GM19438 (cell line): Measurements from ENCODE around the gene TLK1.
"Not testable (repeated sequence)": the region's sequence is repeated elsewhere in the genome, so short reads cannot be mapped to it uniquely, and the experiment has no call there.

Experiments used
- ATAC-seq: cut with Tn5 transposase; IDR thresholded peaks from one replicate; pipeline ENCODE4 v1.9.1; 2021; ENCODE audit warnings: low read depth; ENCODE audit not compliant: unreplicated experiment

The TLK1 gene

DNA sequence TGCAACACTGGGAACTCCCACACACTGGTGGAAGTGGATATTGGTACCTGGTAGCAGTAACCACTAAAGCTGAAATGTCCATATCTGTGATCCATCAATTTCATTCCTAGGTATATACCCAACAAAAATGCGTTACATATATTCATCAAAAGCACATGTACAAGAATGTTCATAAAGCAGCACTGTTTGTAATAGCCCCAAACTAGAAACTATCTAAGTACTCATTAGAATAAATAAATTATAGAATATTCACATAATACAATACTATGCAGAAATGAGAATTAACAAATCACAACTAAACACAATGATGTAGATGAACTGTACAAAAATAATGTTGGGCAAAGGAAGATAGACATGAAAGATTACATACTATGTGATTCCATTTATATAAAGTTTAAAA lies 11.1 kb upstream of the TLK1 start:
- ATAC-seq: no peak

DNA sequence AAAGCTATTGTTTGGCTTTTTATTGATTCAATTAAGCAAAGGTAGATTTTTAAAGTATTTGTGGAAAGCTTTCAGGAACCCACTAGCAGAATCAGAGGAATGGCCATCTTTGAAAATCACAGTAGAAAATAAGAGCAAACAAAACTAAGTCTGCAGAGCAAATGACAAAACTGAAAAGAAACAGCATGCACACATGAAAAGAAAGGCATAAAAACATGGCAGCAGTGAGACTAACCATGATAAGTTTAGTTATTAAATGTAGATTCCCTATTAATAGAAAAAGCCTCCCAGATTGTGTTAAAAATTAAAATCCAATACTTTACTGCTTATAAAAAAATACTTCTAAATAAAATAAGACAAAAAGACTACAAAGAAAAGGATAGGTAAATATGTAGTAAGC lies 9.1 kb upstream of the TLK1 start:
- ATAC-seq: no peak

DNA sequence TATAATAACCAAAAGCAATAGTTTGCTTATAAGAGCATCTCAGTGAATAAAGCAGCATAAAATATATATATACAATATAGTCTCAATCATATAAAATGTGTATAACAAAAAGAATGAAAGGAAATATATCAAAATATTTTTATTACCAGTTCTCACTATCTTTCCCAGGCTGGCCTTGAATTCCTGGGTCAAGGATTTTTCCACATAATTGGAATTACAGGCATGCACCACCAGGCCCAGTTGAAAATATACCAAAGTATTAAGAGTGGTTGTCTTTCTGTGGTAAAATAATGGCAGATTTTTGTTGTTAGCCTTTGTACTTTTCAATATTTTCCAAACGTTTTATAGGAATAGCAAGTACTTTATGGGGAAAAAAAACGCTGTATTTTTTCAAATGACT lies 8.6 kb upstream of the TLK1 start:
- no peak for ATAC-seq

DNA sequence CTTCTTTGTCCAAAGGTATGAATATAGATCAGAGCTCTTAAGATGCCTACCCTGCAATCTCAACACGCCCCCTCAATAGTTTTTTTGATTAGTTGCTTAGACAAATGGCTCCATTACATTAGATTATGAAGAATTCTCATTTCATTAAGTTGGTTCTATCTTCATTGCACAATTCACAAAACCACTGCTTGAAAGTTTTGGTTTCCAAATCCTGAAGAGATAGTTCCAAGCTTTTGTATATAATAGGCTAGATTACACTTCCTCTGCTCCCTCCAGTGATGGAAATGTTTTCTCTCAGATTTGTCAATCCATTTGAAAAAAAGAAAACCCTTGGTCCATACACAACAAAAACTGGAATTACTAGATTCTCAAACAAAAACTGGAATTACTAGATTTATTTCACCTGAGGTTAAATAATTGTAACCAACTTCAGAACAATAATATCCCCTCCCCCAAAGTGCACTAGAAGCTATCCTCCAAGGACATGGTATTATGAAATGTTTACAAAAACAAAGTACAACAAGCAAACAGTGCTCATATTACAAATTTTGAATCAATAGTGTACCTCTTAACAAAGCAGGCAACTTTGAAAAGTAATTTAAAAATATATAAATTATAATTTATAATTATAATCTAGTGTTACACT lies 6.8 kb upstream of the TLK1 start:
- no peak for ATAC-seq

DNA sequence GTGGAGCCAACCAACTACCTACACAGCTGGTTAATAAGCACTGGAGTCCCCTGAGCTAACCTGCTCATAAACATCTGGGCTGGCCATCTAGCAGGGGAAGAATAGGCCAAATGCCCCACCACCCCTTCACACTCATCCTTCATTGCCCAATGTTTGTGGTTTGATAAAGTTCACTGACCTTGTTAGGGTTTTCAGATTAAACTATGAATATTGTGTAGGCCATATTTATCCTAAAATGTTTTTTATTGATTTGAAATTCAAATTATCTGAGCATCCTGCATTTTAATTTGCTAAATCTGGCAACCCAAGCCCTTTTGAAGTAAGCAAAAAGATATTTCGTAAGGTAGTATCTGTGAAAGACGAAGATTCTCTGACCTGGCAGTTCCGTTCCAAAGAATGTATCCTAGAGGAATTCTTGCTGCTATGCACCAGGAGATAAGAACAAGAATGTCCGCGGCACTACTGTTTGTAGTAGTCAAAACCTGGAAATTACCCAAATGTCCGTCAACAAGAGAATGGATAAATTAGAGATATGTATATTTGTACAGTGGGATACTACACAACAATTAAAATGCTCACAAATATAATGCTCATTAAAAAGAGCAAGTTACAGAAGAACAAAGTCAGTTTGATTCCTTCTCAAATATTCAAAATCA lies 5.8 kb upstream of the TLK1 start:
- ATAC-seq: no peak

DNA sequence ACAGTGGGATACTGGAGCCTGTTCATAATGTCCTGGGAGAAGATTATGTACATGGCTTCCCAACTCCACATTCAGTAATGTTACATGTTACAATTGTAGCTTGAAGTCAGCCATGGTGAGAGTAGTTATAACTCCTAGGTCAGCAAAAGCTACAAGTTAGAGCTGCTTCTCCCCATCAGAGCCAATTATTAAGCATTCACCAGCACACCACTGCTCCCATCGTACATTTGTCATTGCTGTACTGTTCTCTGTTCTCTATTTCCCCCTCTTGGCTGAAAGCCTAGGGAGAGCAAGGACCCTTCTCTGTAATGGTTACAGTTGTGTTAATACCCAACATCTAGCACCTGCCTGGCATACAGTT lies 5.3 kb upstream of the TLK1 start:
- no peak for ATAC-seq

DNA sequence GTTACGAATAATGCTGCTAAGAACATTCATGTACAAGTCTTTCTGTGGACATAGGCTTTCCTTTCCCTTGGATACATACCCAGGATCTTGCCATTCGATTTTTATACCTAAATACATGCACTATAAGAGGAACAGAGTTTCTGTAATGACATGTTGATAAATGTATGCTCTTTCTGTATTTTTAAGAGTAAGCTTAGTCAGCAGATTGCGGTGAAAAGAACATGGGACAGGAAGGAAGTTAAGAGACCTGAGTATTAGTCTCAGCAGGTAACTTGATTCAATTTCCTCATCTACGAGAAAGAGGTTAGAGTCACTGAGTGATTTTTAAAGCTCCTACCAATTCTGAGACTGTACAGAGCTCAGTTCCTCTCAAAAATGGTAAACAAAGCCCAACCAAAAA lies 2.6 kb upstream of the TLK1 start:
- no peak for ATAC-seq

DNA sequence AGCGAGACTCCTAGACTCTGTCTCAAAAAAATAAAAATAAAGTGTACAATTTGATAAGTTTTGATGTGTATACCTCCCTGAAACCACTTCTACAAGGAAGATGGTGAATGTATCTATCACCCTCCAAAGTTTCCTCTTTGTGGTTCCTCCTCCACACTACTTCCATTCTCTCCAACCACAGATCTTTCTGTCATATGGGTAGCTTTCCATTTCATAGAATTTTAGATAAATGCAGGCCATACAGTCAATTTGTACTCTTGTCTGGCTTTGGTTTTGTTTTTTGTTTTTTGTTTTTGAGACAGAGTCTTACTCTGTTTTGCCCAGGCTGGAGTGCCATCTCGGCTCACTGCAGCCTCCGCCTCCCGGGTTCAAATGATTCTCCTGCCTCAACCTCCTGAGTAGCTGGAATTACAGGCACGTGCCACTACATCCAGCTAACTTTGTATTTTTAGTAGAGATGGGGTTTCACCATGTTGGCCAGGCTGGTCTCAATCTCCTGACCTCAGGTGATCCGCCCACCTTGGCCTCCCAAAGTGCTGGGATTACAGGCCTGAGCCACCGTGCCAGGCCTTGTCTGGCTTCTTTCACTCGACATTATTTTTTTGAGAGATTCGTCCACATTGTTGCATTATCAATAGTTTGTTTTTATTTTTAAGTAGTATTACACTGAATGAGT lies 2.0 kb upstream of the TLK1 start:
- not testable (repeated sequence) for ATAC-seq

DNA sequence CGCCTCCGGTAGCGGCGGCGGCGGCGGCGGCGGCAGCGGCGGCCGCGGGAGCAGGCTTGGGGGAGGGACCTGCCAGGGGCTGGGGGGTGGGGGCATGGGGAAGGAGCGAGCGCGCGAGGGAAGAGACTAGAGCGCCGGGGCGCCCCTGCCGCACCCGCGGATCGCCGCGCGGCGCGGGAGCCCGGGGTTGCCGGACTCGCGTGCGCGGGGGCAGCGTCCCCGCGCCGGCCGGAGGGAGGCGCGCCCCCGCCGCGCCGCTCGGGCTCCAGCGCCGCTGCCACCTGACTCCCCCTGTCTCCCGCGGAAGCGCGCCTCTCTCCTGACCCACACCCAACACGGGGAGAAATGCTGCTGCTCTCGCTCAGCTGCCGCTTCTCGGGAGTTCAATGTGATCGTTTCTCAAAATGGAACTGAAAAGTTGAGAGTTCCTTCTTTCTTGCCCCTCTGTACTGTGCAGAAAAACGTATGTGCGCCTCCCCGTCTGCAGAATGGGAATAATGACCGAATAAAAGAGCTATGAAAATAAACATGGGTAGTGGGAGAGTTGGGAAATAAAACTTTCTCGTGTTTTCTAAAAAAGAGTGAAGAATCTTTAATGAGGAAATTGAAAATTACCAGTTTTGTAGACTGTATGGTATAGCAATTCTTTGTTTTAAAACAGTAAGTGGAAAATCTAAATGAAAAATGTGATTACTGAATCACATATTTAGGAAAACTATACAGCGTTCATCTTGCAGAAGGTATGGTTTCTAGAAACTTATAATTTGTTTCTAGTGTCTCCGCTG lies 455 bp upstream of the TLK1 start:
- ATAC-seq: peak; percentile 51

DNA sequence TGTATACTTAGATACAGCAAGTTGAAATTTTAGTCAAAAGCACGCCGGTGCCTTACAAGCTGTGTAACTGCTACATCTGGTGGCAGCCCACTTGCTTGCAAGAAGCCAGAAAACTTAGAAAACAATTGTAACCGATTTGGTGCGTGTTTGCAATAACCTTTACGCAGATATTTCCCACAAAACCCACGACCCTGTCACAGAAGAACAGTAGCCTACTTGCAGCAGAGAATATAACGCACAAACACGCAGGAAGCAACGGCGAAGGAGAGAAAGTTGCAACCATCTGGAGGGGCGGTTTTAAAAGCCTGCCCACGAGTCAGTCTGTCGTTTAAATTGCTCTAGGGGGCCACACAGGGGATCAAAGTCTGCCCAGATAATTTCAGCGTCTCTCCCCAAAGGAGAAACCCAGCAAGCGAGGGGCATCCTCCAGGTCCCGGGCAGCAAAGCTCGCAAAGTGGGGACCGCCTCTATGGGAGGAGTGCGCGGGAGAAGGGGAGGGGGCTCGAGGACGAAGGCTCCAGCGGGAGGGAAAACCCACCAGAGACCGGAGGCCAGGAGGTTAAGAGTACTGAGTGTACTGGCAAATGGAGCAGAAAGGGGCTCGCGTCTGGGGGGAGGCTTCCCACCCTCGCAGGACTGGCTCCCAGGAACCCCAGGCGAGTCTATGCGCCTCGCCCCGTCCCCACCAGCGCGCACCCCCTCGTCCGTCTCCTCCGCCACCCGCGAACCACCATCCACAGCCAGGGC lies 1.1 kb downstream of the TLK1 start:
- ATAC-seq: peak; percentile 6

DNA sequence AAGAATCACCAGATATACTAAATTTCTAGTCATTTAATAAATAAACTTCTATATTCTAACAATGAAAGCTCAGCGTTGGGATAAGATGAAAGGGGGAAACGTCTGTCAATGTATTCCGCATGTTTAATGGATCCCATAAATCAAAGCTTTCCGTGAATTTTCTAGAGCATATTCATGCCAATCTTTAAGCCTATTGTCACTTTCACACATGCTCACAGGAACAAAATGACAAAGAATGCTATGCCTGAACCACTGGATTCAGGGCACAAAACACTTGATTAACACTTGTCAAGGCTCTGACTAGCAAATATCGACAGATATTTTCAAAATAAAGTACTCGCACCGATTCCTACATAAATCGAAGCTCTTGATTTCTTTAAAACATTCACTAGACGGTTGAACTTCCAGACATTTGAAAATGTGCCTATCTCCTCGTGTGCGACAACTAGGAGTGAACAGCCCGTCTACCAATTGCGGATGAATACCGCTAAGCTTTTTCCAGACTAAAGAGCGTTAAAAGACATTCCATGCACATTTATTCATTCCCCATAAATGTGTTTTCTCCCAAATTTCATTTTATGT lies 1.8 kb downstream of the TLK1 start:
- ATAC-seq: no peak

DNA sequence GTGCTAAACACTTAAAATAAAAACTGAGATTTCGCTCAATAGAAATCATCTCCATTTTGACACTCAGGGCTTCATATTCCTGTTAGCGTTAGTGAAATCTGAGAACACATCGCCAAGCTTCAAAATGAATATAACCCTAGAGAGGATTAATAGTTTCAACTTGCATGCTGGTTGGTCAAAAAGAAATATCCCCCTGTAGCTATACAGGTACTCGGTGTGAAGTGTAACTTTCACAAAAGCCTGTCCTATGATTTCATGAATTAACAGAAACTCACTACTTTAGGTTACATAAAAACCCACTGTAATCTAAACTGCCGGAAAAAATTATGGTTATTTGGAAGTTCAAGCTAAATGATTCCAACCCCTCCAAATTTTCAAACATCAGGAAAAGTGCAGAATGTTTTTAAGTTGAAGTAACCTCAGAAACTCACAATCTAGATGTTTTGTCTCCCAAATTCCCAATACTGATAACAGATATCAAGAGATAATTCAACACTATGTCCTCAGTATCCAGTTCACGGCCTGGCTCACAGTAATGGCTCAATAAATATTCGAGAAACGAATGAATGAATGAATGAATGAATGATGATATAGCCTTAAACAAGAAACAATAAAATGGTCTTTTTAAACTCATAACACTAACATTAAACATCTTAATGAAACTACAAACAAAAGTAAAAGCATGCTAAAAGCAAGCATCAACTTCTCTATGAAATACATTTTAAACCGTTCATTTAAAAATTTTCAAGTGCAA lies 2.5 kb downstream of the TLK1 start:
- ATAC-seq: no peak

DNA sequence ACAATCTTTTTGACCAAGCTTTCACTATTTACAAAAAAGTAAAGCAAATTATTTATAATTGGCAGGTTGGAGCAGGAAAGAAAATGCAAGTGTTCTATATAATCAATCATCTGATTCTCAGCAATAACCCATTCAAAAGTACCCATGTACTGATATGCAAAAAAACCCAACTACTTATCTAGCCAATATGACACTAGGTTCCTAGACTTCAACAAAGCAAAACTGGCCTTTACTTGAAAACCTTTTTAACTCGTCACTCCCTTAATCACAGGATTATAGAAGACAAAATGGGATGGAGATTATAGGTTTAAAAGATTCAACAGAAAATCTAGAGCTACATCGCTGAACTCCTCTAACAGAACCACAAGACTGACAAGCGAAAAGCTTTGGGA lies 3.6 kb downstream of the TLK1 start:
- no peak for ATAC-seq

DNA sequence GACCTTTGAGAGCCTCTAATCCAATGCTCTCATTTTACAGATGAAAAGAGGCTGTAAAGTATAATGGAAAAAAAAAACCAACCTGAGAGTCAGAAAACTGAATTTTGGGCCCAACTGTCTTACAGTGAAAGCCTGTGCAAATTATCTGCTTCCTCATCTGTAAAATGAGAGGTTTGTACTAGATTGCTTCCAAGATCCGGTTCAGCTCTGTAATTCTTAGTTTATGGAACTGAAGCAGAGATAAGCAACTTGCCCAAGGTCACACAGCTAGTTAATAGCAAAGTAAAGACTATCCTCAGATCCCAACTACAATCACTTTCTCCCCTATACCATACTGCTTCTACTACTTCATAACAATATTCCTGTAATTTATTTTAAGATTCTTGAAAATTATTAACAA lies 6.3 kb downstream of the TLK1 start:
- no peak for ATAC-seq

DNA sequence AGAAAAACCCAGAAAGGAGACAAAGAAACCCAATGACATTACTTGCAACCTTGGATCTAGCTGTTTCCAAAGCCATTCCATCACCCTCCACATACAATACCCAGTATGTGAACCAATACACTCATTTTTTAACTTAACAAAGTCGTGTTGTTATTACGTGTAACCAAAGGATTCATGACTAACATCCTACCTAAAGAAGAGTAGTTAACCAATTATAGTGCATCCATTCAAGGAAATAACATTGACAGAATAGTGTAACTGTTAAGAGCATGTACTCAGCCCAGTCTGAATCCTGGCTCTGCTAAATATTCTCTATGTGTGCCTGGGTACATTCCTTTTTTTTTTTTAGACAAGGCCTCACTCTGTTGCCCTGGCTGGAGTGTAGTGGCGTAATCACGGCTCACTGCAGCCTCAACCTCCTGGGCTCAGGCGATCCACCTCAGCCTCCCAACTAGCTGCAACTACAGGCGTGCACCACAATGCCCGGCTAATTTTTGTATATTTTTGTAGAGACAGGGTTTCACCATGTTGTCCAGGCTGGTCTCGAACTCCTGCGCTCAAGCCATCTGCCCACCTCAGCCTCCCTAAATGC lies 9.9 kb downstream of the TLK1 start:
- ATAC-seq: no peak

DNA sequence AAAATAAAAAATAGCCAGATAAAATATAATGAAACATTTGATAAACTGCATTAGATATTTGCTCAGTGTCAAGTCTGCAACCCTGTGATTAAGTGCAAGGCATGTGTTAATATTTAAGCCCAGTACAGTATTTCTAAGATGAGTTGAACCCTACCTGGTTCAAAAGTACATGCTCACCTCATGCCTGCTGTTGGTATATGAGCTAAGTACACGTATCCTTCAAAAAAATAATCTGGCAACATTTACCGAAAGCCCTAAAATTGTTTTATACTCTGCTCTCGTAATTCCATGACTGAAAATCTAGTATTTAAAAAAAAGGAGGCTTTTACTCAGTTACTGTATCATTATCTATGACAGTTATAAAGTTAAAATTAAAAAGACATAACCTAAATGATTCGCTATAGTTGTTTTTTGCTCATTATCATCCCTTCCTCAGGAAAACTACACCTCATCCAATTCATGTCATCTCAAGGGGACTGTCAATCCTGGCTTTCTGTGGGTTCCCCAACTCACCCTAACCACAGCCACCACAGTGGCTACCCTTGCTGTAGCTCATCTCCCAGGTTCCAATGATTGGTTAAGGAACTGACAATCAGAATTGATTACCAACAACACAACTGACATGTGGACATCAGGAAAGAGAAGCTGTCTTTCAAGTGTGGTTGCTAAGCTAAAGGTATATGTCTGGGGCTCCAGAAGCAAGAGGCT lies 10.6 kb downstream of the TLK1 start:
- no peak for ATAC-seq

DNA sequence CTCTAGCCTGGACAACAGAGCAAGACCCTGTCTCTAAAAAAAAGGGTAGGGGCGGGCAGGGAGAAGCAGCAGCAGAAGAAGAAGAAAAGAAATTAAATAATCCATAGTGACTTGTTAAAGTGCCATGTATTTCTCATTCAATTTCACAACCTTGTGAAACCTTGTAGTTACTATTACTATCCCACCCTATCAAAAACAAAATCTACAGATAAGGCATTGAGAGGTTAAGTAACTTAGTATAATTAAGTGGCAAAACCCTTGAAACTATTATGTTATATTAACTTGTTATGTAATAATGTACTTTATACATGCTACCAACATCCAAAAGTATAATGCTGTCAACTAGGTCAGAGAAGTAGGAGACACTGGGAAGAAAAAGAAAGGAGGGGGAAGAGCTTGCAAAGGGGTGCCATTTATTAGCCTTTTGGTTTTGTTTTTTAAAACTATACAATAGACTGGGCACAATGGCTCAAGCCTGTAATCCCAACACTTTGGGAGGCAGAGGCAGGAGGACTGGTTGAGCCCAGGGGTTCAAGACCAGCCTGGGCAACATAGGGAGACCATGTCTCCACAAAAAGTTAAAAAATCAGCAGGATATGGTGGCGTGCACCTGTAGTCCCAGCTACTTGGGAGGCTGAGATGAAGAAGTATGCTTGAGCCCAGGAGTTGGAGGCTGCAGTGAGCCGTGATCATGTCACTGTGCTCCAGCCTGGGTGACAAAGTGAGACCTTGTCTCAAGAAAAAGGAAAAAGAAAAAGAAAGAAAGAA lies 11.3 kb downstream of the TLK1 start:
- ATAC-seq: no peak

DNA sequence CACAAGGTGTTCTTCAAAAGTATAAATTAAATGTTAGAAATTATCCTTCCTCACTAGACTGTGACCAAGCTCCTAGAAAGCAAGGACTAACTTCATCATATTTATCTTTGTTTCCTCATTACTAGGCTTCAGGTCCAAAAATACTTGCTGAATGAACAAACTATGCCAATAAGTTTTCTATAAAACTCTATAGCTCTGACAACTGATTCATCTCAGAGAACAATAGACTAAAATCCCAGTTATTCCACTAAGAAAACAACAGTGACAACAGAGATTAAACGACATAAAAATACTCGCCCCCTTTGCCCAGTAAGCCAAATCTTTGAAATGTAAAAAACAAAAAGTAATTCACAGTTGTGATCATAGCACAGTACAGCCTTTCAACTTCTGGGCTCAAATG lies 13.6 kb downstream of the TLK1 start:
- no peak for ATAC-seq
